ENCODE data around the gene GOLGA1.
"Not testable (repeated sequence)": the region's sequence is repeated elsewhere in the genome, so short reads cannot be mapped to it uniquely, and the experiment has no call there.

Gene GOLGA1

DNA sequence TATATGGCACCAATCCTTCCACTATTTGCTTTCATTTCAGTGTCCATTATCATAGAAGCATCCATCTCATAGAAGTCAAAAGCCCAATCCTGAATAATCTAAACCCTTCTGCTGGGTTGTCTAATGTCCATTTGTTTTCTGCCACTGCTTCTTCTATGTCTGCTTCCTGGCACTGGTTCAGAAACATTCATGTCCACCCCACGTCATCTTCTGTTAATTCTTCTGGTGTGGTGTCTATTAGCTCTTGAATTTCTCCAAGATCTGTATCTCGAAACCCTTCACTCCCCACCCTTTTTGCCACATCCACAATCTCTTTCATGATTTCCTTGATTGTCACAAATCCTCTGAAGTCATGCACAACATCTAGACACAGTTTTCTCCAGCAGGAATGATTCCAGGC, 23.2 kb upstream of the GOLGA1 start:
- H3K27me3 ChIP-seq (ENCODE audit: low read depth, low read length): no peaks in the 10 kb centered on the region

GRCh38 chr9:124960409-124960752, 19.5 kb upstream of the GOLGA1 start:
- H3K27me3 ChIP-seq (ENCODE audit: low read depth, low read length): no peaks in the 10 kb centered on the region
- H3K4me1 ChIP-seq (ENCODE audit: control insufficient read depth in 1 of 2, insufficient read depth in 2 of 2, low read length in 2 of 2): no peaks in the 10 kb centered on the region
- H3K36me3 ChIP-seq (ENCODE audit: control insufficient read depth in 1 of 2, insufficient read depth in 2 of 2, low read length in 2 of 2): no peaks in the 10 kb centered on the region
- H3K4me3 ChIP-seq (ENCODE audit: low read depth in 1 of 2, low read length in 2 of 2): no peak overlapping the region
- no peak overlapping the region for H3K27ac ChIP-seq (ENCODE audit: low read length)
- H3K9me3 ChIP-seq (ENCODE audit: control insufficient read depth in 1 of 2, low read length in 2 of 2): no peaks in the 10 kb centered on the region

More for the DNA sequence above, 23.2 kb upstream of the GOLGA1 start:
- Histone ChIP-seq H3K4me3 (ENCODE audit: low read depth in 1 of 2, low read length in 2 of 2) (no peak overlapping the region), H3K4me1 (ENCODE audit: control insufficient read depth in 1 of 2, insufficient read depth in 2 of 2, low read length in 2 of 2) (no peaks in the 10 kb centered on the region), H3K9me3 (ENCODE audit: control insufficient read depth in 1 of 2, low read length in 2 of 2) (no peaks in the 10 kb centered on the region), H3K36me3 (ENCODE audit: control insufficient read depth in 1 of 2, insufficient read depth in 2 of 2, low read length in 2 of 2) (peaks cover 0 to 5% of the 10 kb centered on the region in 2 donors), H3K27ac (ENCODE audit: low read length) (no peak overlapping the region)

DNA sequence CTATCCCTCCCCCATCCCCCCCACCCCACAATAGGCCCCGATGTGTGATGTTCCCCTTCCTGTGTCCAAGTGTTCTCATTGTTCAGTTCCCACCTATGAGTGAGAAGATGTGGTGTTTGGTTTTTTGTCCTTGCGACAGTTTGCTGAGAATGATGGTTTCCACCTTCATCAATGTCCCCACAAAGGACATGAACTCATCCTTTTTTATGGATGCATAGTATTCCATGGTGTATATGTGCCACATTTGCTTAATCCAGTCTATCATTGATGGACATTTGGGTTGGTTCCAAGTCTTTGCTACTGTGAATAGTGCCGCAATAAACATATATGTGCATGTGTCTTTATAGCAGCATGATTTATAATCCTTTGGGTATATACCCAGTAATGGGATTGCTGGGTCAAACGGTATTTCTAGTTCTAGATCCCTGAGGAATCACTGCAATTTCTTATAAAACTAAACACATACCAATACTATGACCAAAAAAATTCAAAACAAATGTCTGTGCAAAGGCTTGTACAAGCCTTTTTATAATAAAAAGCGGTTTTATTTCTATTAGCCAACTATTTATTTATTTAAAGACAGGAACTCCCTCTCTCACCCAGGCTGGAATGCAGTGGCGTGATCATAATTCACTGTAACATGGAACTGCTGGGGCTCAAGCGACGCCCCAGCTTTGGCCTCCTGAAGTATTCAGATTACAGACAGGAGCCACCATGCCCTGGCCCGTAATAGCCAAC, 19.0 kb upstream of the GOLGA1 start:
- H3K9me3 ChIP-seq (ENCODE audit: control insufficient read depth in 1 of 2, low read length in 2 of 2); H3K27ac ChIP-seq (ENCODE audit: low read length); H3K36me3 ChIP-seq (ENCODE audit: control insufficient read depth in 1 of 2, insufficient read depth in 2 of 2, low read length in 2 of 2); H3K4me3 ChIP-seq (ENCODE audit: low read depth in 1 of 2, low read length in 2 of 2); H3K4me1 ChIP-seq (ENCODE audit: control insufficient read depth in 1 of 2, insufficient read depth in 2 of 2, low read length in 2 of 2); H3K27me3 ChIP-seq (ENCODE audit: low read depth, low read length): not testable (repeated sequence)

DNA sequence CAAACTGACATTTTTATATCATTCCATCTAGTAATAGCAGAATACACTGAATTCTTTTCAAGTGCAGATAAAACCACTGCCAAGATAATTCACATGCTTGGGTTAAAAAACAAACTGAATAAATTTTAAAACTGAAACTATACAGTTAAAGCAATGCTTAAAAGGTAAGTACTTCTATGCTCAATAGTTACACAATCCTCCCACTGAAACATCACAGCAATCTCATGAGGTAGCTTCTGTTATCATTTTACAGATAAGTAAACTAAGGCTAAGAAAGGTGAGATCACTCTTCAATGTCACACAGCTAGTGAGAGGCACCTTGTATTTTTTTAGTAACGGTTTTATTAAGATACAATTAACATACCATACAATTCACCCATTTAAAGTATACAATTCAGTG, 13.4 kb upstream of the GOLGA1 start:
- Histone ChIP-seq H3K27ac (ENCODE audit: low read length) (no peak overlapping the region), H3K27me3 (ENCODE audit: low read depth, low read length) (no peaks in the 10 kb centered on the region), H3K9me3 (ENCODE audit: control insufficient read depth in 1 of 2, low read length in 2 of 2) (no peaks in the 10 kb centered on the region), H3K4me3 (ENCODE audit: low read depth in 1 of 2, low read length in 2 of 2) (no peak overlapping the region), H3K36me3 (ENCODE audit: control insufficient read depth in 1 of 2, insufficient read depth in 2 of 2, low read length in 2 of 2) (no peaks in the 10 kb centered on the region), H3K4me1 (ENCODE audit: control insufficient read depth in 1 of 2, insufficient read depth in 2 of 2, low read length in 2 of 2) (no peaks in the 10 kb centered on the region)

DNA sequence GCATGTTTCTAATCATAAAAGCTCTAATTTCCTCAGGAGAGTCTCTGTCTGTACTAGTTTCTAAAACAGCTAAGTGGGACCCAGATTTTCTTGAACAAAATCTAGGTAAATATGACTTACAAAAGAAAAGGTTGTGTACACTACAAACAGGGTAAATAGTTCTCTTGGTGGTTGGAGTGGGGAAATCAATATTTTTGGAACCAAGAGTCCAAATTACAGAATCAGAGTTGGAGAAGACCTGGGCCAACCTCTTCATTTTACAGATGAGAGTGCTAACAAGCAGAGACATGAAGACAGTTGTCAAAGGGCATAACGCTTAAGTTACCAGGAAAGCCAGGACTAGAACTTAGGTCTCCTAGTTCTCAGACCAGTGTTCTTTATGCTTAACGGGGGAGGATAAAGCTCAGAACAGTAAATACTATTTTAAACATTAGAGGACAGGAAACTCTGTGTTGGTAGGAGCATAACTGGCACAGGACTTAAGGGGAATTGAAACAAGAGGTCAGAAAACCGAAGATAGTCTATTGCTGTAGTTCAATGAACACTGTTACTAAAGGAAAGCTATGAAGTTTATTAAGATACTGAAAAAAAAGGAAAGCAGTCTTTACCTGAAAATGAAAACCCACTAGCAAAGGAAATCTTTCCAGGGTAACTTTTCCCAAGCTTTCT, 9.3 kb upstream of the GOLGA1 start:
- no peaks in the 10 kb centered on the region for H3K9me3 ChIP-seq (ENCODE audit: control insufficient read depth in 1 of 2, low read length in 2 of 2)
- no peaks in the 10 kb centered on the region for H3K36me3 ChIP-seq (ENCODE audit: control insufficient read depth in 1 of 2, insufficient read depth in 2 of 2, low read length in 2 of 2)
- H3K4me1 ChIP-seq (ENCODE audit: control insufficient read depth in 1 of 2, insufficient read depth in 2 of 2, low read length in 2 of 2): no peaks in the 10 kb centered on the region
- no peaks in the 10 kb centered on the region for H3K27me3 ChIP-seq (ENCODE audit: low read depth, low read length)
- H3K27ac ChIP-seq (ENCODE audit: low read length): no peak overlapping the region
- H3K4me3 ChIP-seq (ENCODE audit: low read depth in 1 of 2, low read length in 2 of 2): no peak overlapping the region

DNA sequence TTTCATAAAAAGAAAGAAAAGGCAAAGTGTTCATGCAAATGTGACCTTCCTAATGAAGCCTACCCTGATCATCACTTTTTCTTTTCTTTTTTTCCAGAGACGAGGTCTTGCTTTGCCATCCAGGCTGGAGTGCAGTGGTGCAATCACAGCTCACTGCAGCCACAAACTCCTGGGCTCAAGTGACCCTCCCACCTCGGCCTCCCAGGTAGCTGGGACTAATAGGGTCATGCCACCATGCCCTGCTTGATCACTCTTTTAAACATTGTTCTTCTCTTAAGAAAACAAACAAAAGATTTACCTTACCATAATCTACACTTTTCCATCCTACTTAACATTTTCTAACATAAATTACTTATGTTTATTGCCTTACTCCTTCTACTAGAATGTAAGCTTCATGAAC, 8.5 kb upstream of the GOLGA1 start:
- Histone ChIP-seq H3K36me3 (ENCODE audit: control insufficient read depth in 1 of 2, insufficient read depth in 2 of 2, low read length in 2 of 2) (no peaks in the 10 kb centered on the region), H3K27me3 (ENCODE audit: low read depth, low read length) (no peaks in the 10 kb centered on the region), H3K27ac (ENCODE audit: low read length) (no peak overlapping the region), H3K4me1 (ENCODE audit: control insufficient read depth in 1 of 2, insufficient read depth in 2 of 2, low read length in 2 of 2) (no peaks in the 10 kb centered on the region), H3K9me3 (ENCODE audit: control insufficient read depth in 1 of 2, low read length in 2 of 2) (no peaks in the 10 kb centered on the region), H3K4me3 (ENCODE audit: low read depth in 1 of 2, low read length in 2 of 2) (no peak overlapping the region)

DNA sequence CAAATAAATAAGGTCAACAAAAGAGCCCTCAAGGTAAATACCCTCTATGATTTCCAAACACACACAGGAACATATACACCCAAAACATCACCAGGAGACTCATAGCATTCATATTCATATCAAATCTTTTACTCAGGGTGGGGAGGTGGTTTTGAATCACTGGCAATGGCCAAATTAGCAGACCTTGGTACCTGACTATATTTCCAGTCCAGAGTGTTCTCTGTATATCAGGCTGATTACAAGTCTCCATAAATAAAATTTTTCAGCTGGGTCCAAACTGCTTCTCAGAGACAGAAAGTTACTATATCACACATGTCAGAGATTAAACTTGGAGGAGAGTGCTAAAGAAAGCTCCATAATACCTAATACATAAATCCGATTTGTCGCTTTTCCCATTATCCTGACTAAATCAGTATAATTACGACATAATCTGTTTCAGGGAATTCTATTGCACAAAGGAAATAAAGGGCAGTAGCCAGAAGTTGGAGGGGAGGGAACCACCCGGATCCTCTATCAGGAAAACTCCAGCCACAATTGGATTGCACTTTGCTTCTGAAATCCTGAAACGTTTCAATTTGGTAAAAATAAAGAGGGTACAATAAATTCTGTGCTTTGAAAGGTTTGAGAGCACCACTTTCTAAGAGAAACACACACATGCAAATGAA, 7.0 kb upstream of the GOLGA1 start:
- no peaks in the 10 kb centered on the region for H3K4me1 ChIP-seq (ENCODE audit: control insufficient read depth in 1 of 2, insufficient read depth in 2 of 2, low read length in 2 of 2)
- H3K4me3 ChIP-seq (ENCODE audit: low read depth in 1 of 2, low read length in 2 of 2): no peak overlapping the region
- no peaks in the 10 kb centered on the region for H3K36me3 ChIP-seq (ENCODE audit: control insufficient read depth in 1 of 2, insufficient read depth in 2 of 2, low read length in 2 of 2)
- H3K27me3 ChIP-seq (ENCODE audit: low read depth, low read length): no peaks in the 10 kb centered on the region
- H3K9me3 ChIP-seq (ENCODE audit: control insufficient read depth in 1 of 2, low read length in 2 of 2): no peaks in the 10 kb centered on the region
- H3K27ac ChIP-seq (ENCODE audit: low read length): no peak overlapping the region

GRCh38 chr9:124946167-124946566, 5.3 kb upstream of the GOLGA1 start:
- H3K4me1 ChIP-seq (ENCODE audit: control insufficient read depth in 1 of 2, insufficient read depth in 2 of 2, low read length in 2 of 2): peaks cover 3 to 7% of the 10 kb centered on the region in 2 donors
- no peak overlapping the region for H3K27ac ChIP-seq (ENCODE audit: low read length)
- H3K9me3 ChIP-seq (ENCODE audit: control insufficient read depth in 1 of 2, low read length in 2 of 2): no peaks in the 10 kb centered on the region
- H3K4me3 ChIP-seq (ENCODE audit: low read depth in 1 of 2, low read length in 2 of 2): no peak overlapping the region
- H3K36me3 ChIP-seq (ENCODE audit: control insufficient read depth in 1 of 2, insufficient read depth in 2 of 2, low read length in 2 of 2): no peaks in the 10 kb centered on the region
- H3K27me3 ChIP-seq (ENCODE audit: low read depth, low read length): no peaks in the 10 kb centered on the region

- Histone ChIP-seq H3K27ac (ENCODE audit: low read length) (peak overlapping the region; percentile 98), H3K4me3 (ENCODE audit: low read depth in 1 of 2, low read length in 2 of 2) (peak overlapping the region; percentile 86 to 89), H3K27me3 (ENCODE audit: low read depth, low read length) (no peaks in the 10 kb centered on the region), H3K9me3 (ENCODE audit: control insufficient read depth in 1 of 2, low read length in 2 of 2) (no peaks in the 10 kb centered on the region), H3K4me1 (ENCODE audit: control insufficient read depth in 1 of 2, insufficient read depth in 2 of 2, low read length in 2 of 2) (peaks cover 9 to 13% of the 10 kb centered on the region in 2 donors), H3K36me3 (ENCODE audit: control insufficient read depth in 1 of 2, insufficient read depth in 2 of 2, low read length in 2 of 2) (peaks cover 0 to 6% of the 10 kb centered on the region in 2 donors)
Measured at GRCh38 chr9:124941679-124942561, 1.0 kb upstream of the GOLGA1 start.

GRCh38 chr9:124940521-124940893, 376 bp downstream of the GOLGA1 start:
- H3K27me3 ChIP-seq (ENCODE audit: low read depth, low read length): no peaks in the 10 kb centered on the region
- H3K9me3 ChIP-seq (ENCODE audit: control insufficient read depth in 1 of 2, low read length in 2 of 2): no peaks in the 10 kb centered on the region
- peaks cover 9 to 19% of the 10 kb centered on the region in 2 donors for H3K36me3 ChIP-seq (ENCODE audit: control insufficient read depth in 1 of 2, insufficient read depth in 2 of 2, low read length in 2 of 2)
- H3K4me1 ChIP-seq (ENCODE audit: control insufficient read depth in 1 of 2, insufficient read depth in 2 of 2, low read length in 2 of 2): peaks cover 9 to 13% of the 10 kb centered on the region in 2 donors
- H3K4me3 ChIP-seq (ENCODE audit: low read depth in 1 of 2, low read length in 2 of 2): peak overlapping the region; percentile 86 to 94
- H3K27ac ChIP-seq (ENCODE audit: low read length): peak overlapping the region; percentile 98

DNA sequence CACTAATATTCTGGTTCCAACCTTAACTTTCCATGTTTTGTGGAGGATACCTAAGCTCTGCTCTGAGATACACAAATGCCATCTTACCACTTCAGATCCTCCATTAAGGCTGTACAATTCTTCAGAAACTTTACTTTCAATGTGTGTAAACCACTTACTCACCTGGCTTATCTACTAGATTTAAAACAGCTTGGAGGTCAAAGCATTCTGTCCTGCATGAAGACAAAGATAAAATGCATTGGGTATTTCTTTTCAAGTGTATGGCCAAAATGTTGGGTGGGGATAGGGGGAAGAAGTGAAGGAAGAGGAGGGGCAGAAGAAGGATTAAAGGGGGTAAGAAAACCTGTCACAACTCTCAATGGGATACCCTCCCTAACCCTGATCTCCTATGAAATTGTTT, 939 bp downstream of the GOLGA1 start:
- Histone ChIP-seq H3K9me3 (ENCODE audit: control insufficient read depth in 1 of 2, low read length in 2 of 2) (no peaks in the 10 kb centered on the region), H3K27ac (ENCODE audit: low read length) (peak overlapping the region; percentile 98), H3K27me3 (ENCODE audit: low read depth, low read length) (no peaks in the 10 kb centered on the region), H3K4me1 (ENCODE audit: control insufficient read depth in 1 of 2, insufficient read depth in 2 of 2, low read length in 2 of 2) (peaks cover 9 to 13% of the 10 kb centered on the region in 2 donors), H3K4me3 (ENCODE audit: low read depth in 1 of 2, low read length in 2 of 2) (peak overlapping the region; percentile 86 to 94), H3K36me3 (ENCODE audit: control insufficient read depth in 1 of 2, insufficient read depth in 2 of 2, low read length in 2 of 2) (peaks cover 9 to 24% of the 10 kb centered on the region in 2 donors)

Measured in muscle layer of duodenum (tissue), 2 donors.